GM21360 (cell line): ENCODE measurements around the gene SHROOM4.

Source experiments
- ATAC-seq: cut with Tn5 transposase; IDR thresholded peaks from one replicate; pipeline ENCODE4 v1.9.1; 2021; ENCODE audit warnings: mild to moderate bottlenecking, moderate library complexity; ENCODE audit not compliant: unreplicated experiment

SHROOM4 gene

GRCh38 chrX:50707955-50708699, 105.9 kb downstream of the SHROOM4 start:
- ATAC-seq = no peak

GRCh38 chrX:50707405-50707804, 106.6 kb downstream of the SHROOM4 start:
- no peak for ATAC-seq

DNA sequence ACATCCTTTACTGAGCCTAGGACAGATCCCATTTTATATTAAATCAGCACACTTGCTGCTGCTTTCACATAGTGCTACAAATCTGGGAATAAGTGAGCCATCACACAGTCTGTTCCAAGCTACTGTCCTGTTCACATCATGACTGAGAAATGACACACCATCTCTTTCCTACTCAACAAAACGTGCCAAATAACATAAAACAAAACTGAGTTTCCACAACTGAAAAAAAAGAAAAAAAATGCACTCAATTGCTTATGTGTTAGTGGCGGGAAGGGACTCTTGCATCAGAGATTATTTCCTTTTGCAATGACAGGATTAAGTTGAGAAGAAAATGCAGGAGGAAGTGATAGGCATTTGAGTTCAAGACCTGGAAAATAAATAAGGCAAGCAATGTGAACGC, 109.0 kb downstream of the SHROOM4 start:
- ATAC-seq = no peak

DNA sequence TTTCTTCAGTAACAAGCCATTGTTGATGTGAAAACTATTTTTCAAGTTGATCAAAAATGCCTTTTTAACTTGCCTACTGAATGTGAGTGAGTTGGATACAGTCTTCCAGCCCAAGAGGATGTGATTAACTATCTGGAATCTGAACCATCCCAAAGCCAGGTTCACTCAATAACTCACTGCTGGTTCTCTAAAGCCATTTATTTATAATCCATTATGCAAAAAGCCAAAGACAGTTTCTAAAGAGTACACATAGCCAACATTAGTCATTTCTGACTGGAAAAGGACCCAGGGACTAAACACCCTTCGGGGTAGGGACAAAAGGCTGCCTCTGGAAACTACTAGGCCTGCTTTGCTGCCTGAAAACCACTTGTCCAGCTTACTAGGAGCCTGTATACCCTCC, 109.6 kb downstream of the SHROOM4 start:
- no peak for ATAC-seq

DNA sequence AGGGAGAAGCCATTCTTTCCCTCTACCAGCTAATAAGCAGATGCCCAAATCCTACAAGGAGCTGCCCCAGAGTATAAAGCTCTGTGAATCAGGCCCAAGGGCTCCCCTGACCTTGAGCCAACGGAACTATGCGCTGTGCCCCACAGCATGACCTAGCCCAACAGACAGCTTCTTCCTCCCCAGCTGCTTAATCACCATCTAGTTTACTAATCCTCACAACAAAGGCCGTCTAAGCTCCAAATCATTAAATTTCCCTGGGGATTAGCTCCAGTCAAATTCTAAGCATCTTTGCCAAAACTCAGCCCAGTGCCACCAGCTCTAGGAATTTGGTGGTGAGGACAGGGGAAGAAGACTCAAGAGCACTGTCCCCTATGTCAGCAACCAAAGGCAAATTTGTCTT, 113.1 kb downstream of the SHROOM4 start:
- ATAC-seq = no peak

GRCh38 chrX:50698944-50699343, 115.0 kb downstream of the SHROOM4 start:
- no peak for ATAC-seq

GRCh38 chrX:50697691-50698090, 116.3 kb downstream of the SHROOM4 start:
- no peak for ATAC-seq

DNA sequence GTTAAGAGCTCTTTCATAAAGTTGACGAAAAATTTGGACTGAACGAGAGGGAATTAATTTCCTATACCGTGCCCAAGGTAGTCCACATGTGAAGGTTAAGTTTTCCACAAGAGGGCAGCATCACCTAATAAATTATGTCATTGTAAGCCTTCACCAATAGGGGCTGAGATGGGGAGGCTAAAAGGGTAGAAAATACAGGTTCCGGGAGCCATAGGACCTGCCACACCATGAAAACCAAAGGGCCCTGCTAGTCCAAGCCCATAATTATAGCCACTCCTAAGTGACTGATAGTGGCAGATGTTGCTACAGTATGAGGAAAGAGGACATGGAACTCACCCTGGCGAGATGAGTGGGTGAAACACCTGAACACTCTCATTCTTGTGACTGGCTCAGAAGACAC, 122.2 kb downstream of the SHROOM4 start:
- peak; percentile 78 for ATAC-seq

DNA sequence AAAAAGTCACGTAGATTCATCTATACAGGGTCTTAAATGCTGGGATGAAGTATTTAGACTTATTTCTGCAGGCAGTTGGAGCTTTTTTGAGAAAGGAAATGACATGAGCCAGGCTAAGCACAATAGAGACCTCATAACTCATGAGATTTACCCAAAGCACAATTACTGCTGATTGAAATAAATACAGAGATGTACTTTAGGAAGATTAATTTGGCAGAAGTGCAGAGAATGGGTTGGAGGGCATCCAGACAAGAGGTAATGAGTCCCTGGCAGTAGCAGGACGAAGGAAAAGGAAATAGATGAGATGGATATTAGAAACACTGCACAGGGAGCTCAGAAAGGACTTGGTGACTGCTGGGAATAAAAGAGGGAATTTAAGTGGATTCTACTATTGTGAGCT, 129.1 kb downstream of the SHROOM4 start:
- ATAC-seq = no peak

GRCh38 chrX:50680990-50681389, 133.0 kb downstream of the SHROOM4 start:
- ATAC-seq = no peak

DNA sequence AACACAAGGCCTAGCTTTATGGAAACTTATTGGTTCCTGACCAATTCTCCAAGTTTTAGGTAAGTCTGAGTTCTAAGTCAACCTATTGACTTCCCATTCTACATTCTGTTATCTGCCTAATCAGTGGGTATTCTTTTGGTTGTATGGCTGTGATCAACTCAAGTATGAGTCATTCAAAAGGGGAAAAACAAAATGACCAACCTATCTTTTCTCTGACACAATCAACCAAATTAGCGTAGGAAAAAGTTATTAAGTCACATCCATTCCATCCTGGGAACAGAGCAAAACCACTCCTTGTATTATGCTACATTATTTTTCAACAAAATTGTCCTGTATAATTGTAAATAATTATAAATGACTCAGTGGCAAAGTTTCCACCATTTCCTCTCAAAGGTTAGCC, 136.2 kb downstream of the SHROOM4 start:
- no peak for ATAC-seq

- no peak for ATAC-seq
These were observed 142.3 kb downstream of the SHROOM4 start for GRCh38 chrX:50671661-50672060.

DNA sequence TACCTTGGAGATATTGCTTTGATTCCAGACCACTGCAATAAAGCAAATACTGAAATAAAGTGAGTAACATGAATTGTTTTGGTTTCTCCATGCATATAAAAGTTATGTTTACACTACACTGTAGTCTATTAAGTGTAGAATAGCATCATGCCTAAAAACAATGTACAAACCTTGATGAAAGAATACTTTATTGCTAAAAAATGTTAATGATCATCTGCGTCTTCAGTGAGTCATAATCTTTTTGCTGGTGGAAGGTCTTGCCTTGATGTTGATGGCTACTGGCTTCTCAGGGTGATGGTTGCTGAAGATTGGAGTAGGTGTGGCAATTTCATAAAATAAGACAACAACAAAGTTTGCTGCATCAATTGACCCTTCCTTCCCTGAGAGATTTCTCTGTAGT, 145.1 kb downstream of the SHROOM4 start:
- no peak for ATAC-seq

DNA sequence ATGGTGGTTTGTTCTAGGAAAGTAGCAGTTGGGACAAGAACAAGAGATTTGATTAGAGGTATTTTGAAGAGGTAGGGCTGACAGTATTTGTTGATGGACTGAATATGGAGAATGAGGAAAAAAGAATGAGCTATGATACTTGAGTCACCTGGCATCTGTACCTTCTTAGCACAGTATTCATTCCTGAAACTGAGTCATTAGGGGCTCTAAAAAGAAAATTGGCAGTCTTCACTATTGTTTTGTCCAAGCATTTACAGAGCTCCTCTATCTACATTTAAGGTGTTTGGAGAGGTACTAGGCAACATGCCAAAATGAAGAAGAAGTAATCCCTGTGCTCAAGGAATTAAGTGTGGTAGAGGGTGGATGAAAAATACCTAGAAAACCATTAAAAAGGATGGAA, 165.8 kb downstream of the SHROOM4 start:
- ATAC-seq = no peak

DNA sequence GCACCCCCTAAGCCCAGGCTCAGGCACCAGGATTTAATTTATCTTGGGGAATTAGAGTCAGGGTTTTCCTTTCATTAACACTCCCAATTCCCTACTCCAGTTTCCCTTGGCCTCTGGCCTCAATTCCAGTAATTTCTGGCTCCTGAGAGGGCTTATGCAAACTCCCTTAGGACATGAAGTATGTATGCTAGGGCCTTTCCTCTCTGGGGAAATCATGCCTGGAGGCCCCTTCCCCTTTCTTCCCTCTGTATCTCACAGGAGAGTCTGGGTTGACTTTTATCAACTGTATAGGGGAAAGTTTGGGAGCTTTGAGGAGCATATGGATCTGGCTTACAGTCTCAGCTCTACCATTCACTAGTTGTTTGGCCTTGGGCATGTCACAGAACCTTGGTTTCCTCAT, 169.5 kb downstream of the SHROOM4 start:
- no peak for ATAC-seq

DNA sequence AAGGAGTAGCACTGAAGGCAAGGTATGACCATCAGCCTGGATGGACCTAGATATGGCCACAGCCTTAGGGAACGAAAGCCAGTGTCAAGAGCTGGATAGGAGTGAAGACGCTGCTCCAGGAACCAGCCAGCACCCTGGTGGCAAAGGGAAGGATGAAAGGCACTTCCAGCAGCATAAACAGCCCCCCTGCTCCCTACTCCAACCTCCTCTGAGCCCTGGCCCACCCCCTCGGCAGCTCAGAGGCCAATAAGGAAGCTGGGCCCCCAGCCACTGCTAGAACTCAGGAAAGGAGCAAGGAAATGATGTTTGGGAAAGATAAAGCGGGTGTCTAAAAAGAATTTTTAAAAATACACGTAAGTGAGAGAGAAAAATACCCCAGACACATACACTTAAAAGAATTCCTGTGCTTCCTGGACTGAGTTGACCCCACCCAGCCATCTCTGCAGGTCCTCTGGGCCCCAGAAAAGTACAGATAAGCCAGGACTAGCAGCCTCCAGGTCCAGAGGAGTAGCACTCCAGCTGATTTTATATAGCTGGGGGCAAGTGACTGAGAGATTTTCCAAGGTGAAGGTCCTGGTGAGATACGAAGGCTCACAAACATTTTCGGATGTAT, 170.4 kb downstream of the SHROOM4 start:
- ATAC-seq = no peak

DNA sequence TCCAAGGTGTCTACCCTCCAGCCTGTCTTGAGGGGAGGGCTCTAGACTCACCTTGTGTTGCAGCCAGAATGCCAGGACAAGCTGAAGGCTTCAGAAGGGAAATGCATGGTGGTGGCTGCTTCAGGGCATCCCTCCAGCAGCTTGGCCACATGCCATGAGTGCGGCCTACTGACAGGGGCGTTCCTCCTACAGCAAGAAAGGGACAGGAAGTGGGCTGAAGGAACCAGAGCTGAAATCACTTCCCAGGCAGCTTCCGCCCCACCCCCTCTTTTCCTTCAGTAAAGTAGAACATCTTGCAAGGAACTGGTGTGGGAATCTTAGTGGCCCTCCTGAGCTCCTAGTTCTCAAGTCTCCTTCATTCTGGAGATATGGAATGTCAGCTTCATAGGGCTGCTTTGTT, 175.9 kb downstream of the SHROOM4 start:
- no peak for ATAC-seq

GRCh38 chrX:50635817-50636365, 178.1 kb downstream of the SHROOM4 start:
- no peak for ATAC-seq

GRCh38 chrX:50635162-50635561, 178.8 kb downstream of the SHROOM4 start:
- ATAC-seq = no peak

- no peak for ATAC-seq
These were observed 184.2 kb downstream of the SHROOM4 start for GRCh38 chrX:50629774-50630173.

GRCh38 chrX:50627696-50628095, 186.3 kb downstream of the SHROOM4 start:
- no peak for ATAC-seq

DNA sequence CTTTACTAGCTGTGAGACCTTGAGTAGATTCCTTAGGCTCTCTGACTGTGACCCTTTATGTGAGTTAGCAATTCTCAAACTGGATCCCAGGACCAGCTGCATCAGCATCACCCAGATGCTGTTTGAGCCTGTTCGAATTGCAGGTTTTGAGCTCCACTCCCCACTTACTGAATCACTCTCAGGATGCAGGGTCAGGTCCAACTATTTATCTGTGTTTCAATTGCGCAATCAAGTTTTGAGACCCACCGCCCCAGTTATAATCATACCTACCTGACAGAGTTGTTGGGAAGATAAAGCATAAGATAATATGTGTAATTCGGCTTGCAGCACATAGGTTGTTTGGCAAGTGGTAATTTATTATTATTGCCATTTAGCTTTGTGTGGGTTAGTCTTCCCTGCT, 187.6 kb downstream of the SHROOM4 start:
- ATAC-seq = no peak
